GM12801 (cell line): ENCODE data around the gene SULT1A2.

ENCODE experiments used
- TF ChIP-seq, protein P1 (sequence below): IDR thresholded peaks from one replicate; pipeline ENCODE4 v1.5.1; 2011; ENCODE audit warnings: control low read depth; ENCODE audit not compliant: insufficient read length; ENCODE audit errors: extremely low read depth

Gene SULT1A2

DNA sequence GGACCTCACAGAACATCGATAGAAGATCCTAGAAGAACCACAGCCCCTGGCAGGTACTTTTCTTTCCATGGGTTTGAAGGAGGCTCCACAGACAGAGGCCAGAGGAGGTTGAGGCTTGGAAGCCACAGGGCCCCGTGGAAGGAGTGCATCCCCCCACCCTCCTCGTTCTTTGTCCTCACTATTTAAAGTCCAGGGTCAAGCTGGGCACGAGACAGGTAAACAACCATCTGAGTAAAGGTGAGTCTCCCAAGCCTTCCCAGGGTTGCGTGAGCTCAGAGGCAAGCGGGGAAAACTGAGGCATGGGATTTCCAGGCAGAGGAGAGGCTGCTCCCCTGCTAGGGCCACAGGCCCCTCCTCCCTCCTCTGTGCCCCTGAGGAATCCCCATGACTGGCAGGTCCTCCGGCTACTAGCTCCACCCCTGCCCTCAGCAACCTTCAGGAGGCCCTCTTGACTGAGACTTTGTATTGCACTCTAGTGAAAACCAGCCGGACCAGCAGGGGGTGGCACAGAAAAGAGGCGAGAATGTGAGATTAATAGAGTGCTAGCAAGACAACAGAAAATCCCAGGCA, 927 bp upstream of the SULT1A2 start:
- TF ChIP-seq, protein P1, sequence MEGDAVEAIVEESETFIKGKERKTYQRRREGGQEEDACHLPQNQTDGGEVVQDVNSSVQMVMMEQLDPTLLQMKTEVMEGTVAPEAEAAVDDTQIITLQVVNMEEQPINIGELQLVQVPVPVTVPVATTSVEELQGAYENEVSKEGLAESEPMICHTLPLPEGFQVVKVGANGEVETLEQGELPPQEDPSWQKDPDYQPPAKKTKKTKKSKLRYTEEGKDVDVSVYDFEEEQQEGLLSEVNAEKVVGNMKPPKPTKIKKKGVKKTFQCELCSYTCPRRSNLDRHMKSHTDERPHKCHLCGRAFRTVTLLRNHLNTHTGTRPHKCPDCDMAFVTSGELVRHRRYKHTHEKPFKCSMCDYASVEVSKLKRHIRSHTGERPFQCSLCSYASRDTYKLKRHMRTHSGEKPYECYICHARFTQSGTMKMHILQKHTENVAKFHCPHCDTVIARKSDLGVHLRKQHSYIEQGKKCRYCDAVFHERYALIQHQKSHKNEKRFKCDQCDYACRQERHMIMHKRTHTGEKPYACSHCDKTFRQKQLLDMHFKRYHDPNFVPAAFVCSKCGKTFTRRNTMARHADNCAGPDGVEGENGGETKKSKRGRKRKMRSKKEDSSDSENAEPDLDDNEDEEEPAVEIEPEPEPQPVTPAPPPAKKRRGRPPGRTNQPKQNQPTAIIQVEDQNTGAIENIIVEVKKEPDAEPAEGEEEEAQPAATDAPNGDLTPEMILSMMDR, result no peak

DNA sequence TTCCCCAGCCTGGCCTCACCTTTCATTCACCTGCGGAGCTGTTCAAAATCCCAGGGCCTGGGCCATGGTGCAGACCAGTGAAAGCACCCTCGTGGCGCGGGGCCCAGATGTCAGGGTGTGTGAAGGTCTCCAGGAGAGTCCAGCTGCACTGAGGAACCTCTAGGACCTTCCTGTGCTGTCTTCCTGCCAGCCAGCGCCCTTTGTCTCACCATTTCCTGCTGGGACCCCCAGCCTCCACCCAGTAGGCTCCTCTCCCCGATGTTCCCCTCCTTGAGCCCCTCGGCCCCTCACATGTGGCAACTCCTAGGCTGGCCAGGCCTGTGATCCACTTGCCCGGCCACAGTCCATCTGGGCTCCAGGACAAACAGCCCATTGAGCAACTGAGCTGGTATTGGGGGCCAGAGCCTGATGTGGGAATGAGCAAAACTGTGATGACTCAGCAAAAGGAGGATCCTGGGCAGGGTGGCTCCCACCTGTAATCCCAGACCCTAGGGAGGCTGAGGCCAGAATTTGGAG, 677 bp downstream of the SULT1A2 start:
- TF ChIP-seq, protein P1, result no peak

DNA sequence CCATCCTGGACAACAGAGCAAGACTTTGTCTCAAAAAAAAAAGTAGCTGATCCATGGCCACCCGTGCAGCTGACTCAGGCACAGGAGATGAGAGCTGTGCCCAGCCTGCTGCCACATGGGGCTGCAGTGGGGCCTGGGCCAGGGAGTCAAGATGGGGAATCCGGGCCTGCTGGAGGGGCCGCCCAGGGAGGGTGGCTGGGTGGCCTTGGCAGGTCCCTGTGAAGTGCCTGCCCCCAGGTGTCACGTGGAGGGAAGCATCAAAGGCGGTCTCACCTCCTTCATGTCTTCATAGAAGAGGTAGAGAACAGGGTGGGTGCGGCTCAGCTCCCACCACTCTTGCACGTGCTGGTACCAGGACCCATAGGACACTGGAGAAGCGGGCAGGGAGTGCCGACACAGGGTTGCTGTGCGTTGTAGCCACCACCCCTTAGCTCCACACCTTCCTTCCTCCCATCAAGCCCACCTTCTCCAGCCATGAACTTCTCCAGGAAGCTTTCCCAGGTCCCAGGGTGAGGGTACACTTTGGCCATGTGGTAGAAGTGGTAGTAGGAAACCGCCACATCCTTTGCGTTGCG, 3.8 kb downstream of the SULT1A2 start:
- TF ChIP-seq, protein P1, result no peak

DNA sequence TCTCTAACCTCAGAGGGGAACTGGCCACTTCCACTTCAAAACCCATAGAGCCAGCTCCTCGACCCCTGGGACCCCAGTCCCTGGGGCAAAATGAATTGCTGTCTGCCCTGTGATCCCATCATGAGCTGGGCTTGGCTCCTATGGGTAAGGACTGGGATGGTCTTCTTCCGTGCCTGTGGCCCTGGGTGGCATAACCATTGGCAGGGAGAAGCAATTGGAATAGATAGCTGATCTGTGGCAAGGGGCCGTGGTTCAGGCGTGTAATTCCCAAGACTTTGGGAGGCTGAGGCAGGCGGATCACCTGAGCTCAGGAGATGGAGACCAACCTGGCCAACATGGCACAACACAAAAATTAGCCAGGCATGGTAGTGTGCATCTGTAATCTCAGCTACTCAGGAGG, 4.3 kb downstream of the SULT1A2 start:
- TF ChIP-seq, protein P1, result no peak

DNA sequence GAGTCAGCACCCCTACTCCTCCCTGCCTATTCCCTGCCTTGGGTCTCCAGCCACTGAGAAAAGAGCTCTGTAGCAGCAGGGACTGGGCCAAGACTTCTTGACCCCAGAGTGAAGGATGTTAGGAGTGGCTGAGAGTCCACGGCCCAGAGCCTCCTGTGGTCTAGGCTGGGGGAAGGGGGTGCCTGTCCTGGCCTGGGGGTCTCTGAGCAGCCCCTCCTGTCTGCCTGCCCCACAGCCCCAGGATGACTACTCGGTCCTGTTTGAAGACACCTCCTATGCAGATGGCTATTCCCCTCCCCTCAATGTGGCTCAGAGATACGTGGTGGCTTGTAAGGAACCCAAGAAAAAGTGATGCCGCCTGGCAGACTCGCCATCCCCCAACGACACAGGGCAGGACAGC, 5.5 kb downstream of the SULT1A2 start:
- TF ChIP-seq, protein P1, result no peak

DNA sequence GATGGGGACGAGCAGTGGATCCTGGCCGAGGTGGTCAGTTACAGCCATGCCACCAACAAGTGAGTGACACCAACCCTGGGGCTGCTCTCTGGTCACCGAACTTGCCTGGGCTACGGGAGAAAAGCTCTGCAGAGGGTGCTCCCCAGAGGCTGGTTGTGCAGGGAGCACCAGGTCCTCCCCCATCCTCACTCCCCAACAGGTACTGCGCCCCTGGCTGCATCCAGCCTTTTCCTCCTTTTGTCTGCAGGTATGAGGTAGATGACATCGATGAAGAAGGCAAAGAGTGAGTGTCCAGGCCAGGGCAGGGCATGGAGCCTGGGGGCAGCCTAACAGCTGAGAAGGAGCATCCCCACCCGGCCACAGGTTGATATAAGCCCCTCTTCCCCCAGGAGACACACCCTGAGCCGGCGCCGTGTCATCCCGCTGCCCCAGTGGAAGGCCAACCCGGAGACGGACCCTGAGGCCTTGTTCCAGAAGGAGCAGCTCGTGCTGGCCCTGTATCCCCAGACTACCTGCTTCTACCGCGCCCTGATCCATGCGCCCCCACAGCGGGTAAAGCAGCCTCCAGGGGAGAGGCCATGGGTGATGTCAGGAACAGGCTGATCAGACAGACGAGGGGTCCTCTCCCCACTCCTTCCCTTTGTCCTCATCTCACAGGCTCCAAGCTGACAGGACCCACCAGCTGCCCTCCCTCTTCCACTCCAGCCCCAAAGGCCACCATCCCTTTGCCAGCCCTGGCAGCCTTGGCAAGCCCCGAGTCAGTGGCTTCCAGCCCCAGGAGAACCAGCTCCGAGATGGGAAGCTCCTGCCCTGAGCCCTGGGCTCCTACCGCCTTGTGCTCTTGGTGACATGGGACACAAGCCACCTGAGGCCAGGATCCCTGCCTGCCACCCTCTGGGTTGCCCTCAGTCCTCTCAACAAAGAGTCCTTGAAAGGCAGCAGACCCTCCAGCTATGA, 6.2 kb downstream of the SULT1A2 start:
- TF ChIP-seq, protein P1, result no peak

DNA sequence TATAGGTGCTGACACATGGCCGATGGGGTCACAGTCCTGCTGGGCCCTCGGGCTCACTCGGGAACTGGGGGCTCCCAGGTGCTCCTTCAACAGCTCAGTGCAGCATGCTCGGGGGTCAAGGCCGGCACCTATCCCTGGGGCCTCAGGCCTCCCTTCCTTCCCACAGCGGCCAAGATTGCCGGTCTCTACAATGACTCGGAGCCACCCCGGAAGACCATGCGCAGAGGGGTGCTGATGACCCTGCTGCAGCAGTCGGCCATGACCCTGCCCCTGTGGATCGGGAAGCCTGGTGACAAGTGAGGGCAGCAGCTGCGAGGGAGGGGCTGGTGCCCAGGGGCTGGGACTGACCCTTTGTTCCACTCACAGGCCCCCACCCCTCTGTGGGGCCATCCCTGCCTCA, 6.9 kb downstream of the SULT1A2 start:
- TF ChIP-seq, protein P1, result no peak
